22Rv1 (cell line): Measurements from ENCODE around the gene DOHH.

ENCODE experiments used
- CTCF ChIP-seq: fragments of 450-650 bp; IDR thresholded peaks from 2 replicates; pipeline ENCODE4 v1.5.1; 2017; ENCODE audit warnings: mild to moderate bottlenecking
- ZFX ChIP-seq: fragments of 450-650 bp; IDR thresholded peaks from 2 replicates; pipeline ENCODE4 v1.6.1; 2017; ENCODE audit warnings: antibody characterized with exemption, borderline replicate concordance

GRCh38 chr19:3450796-3451411, 49.6 kb downstream of the DOHH start:
- TF ChIP-seq CTCF, result no peak
- TF ChIP-seq ZFX, result no peak
